Pulmonary artery endothelial cell (primary cell): ENCODE data around the gene LRRC26. TPM values are rescaled to one million over a fixed set of nuclear protein-coding genes. Genes with fewer than 3 reads are reported as not detected.

Experiments
- total RNA-seq: library from RNA; depleted of rRNA; stranded (reverse); fragments of >200 nt; gene quantifications from 2 replicates; pipeline ENCODE4 v1.2.3, GENCODE V29; 2014

The LRRC26 gene
- total RNA-seq, 1 donor from 2014 or later: not detected

Other genes starting within 250 kb of the LRRC26 start
- gene FBXW5, start 225.3 kb downstream of the LRRC26 start, total RNA-seq: 171 and 182 TPM in 2 replicates
- gene C8G, start 224.8 kb downstream of the LRRC26 start, total RNA-seq: 0.67 TPM in 1 of 2 replicates, not detected in the other
- gene LCN12, start 217.8 kb downstream of the LRRC26 start, total RNA-seq: not detected in 2 replicates
- gene PTGDS, start 192.5 kb downstream of the LRRC26 start, total RNA-seq: not detected in 2 replicates
- gene LCNL1, start 187.1 kb downstream of the LRRC26 start, total RNA-seq: not detected in 2 replicates
- 17.8 and 18.0 TPM in 2 replicates for gene PAXX, start 177.6 kb downstream of the LRRC26 start, total RNA-seq
- 0.33 and 0.46 TPM in 2 replicates for gene CLIC3, start 173.5 kb downstream of the LRRC26 start, total RNA-seq
- 7.9 and 15.7 TPM in 2 replicates for gene ABCA2, start 141.8 kb downstream of the LRRC26 start, total RNA-seq
- gene FUT7, start 138.0 kb downstream of the LRRC26 start, total RNA-seq: not detected in 2 replicates
- 31.2 and 33.0 TPM in 2 replicates for gene NPDC1, start 123.9 kb downstream of the LRRC26 start, total RNA-seq
- not detected in 2 replicates for gene ENTPD2, start 116.0 kb downstream of the LRRC26 start, total RNA-seq
- 17.6 and 31.1 TPM in 2 replicates for gene SAPCD2, start 99.5 kb downstream of the LRRC26 start, total RNA-seq
- 15.4 and 17.0 TPM in 2 replicates for gene UAP1L1, start 92.5 kb downstream of the LRRC26 start, total RNA-seq
- gene MAN1B1, start 83.1 kb downstream of the LRRC26 start, total RNA-seq: 58.1 and 76.7 TPM in 2 replicates
- 73.7 and 133 TPM in 2 replicates for gene DPP7, start 55.3 kb downstream of the LRRC26 start, total RNA-seq
- gene GRIN1, start 30.9 kb downstream of the LRRC26 start, total RNA-seq: 0.04 and 0.26 TPM in 2 replicates
- not detected in 2 replicates for gene TMEM210, start 2.0 kb upstream of the LRRC26 start, total RNA-seq
- 24.4 and 30.5 TPM in 2 replicates for gene ANAPC2, start 18.5 kb upstream of the LRRC26 start, total RNA-seq
- 107 and 115 TPM in 2 replicates for gene SSNA1, start 18.6 kb upstream of the LRRC26 start, total RNA-seq
- 5.1 and 6.4 TPM in 2 replicates for gene TPRN, start 30.7 kb upstream of the LRRC26 start, total RNA-seq
- gene TMEM203, start 35.6 kb upstream of the LRRC26 start, total RNA-seq: 26.1 and 34.2 TPM in 2 replicates
- 3.5 and 4.2 TPM in 2 replicates for gene NDOR1, start 35.6 kb upstream of the LRRC26 start, total RNA-seq
- gene RNF208, start 52.2 kb upstream of the LRRC26 start, total RNA-seq: 0.07 and 0.33 TPM in 2 replicates
- 0.11 and 0.46 TPM in 2 replicates for gene CYSRT1, start 55.1 kb upstream of the LRRC26 start, total RNA-seq
- 0.07 TPM in 2 replicates for gene RNF224, start 57.5 kb upstream of the LRRC26 start, total RNA-seq
- not detected in 2 replicates for gene SLC34A3, start 60.9 kb upstream of the LRRC26 start, total RNA-seq
- gene TUBB4B, start 71.2 kb upstream of the LRRC26 start, total RNA-seq: 279 and 476 TPM in 2 replicates
- not detected in 2 replicates for gene STPG3, start 81.2 kb upstream of the LRRC26 start, total RNA-seq
- gene NELFB, start 85.3 kb upstream of the LRRC26 start, total RNA-seq: 78.1 and 78.6 TPM in 2 replicates
- gene TOR4A, start 107.7 kb upstream of the LRRC26 start, total RNA-seq: 28.9 and 35.3 TPM in 2 replicates
- gene NRARP, start 132.2 kb upstream of the LRRC26 start, total RNA-seq: 14.0 and 16.0 TPM in 2 replicates